ENCODE data around the gene ANXA6.

DNA sequence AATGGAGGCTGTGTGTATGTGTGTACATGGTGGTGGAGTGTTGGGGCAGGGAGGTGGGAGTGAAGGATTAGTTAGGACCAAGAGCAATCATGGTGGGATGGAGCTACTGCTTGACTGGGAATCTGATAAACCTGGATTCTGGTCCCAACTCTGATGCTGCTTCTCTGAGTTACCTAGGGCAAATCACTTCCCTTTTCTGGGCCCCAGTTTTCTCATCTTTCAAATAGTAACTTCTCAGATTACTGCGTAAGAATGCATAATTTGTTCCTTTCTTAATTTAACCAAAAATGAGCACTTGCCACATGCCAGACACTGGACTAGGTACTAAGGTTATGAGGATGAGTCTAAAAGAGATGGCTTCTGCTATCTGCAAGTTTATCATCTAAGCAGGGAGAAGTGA, 20.8 kb upstream of the ANXA6 start:
- no peak for TF ChIP-seq EP300 (IDR thresholded peaks at IDR 0.05)
- TF ChIP-seq, protein P1, sequence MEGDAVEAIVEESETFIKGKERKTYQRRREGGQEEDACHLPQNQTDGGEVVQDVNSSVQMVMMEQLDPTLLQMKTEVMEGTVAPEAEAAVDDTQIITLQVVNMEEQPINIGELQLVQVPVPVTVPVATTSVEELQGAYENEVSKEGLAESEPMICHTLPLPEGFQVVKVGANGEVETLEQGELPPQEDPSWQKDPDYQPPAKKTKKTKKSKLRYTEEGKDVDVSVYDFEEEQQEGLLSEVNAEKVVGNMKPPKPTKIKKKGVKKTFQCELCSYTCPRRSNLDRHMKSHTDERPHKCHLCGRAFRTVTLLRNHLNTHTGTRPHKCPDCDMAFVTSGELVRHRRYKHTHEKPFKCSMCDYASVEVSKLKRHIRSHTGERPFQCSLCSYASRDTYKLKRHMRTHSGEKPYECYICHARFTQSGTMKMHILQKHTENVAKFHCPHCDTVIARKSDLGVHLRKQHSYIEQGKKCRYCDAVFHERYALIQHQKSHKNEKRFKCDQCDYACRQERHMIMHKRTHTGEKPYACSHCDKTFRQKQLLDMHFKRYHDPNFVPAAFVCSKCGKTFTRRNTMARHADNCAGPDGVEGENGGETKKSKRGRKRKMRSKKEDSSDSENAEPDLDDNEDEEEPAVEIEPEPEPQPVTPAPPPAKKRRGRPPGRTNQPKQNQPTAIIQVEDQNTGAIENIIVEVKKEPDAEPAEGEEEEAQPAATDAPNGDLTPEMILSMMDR (IDR thresholded peaks at IDR 0.05), result no peak
- TF ChIP-seq POLR2AphosphoS5 (IDR thresholded peaks at IDR 0.05), result no peak

Measured in gastroesophageal sphincter (tissue), 3 donors.